NCI-H2029 (cell line): Measurements from ENCODE around the gene DPYD.

ENCODE experiments used
- DNase-seq: peaks from one replicate; lab custom pipeline; 2025; lab: John Stamatoyannopoulos, UW

DPYD gene

GRCh38 chr1:97906567-97907241 is 14.1 kb downstream of the DPYD start:
- DNase-seq = no peak

GRCh38 chr1:97905141-97905940 is 15.5 kb downstream of the DPYD start:
- DNase-seq = no peak

GRCh38 chr1:97904534-97904933 is 16.3 kb downstream of the DPYD start:
- no peak for DNase-seq

- no peak for DNase-seq
Measured at GRCh38 chr1:97903626-97904025, 17.2 kb downstream of the DPYD start.

GRCh38 chr1:97902067-97902466 is 18.8 kb downstream of the DPYD start:
- DNase-seq = no peak

GRCh38 chr1:97901017-97901658 is 19.7 kb downstream of the DPYD start:
- no peak for DNase-seq

- no peak for DNase-seq
Measured at GRCh38 chr1:97898948-97899347, 21.9 kb downstream of the DPYD start.

GRCh38 chr1:97895278-97895677 is 25.6 kb downstream of the DPYD start:
- DNase-seq = no peak

GRCh38 chr1:97893844-97894243 is 27.0 kb downstream of the DPYD start:
- no peak for DNase-seq

- DNase-seq = no peak
Measured at GRCh38 chr1:97886199-97886598, 34.6 kb downstream of the DPYD start.

GRCh38 chr1:97883823-97884222 is 37.0 kb downstream of the DPYD start:
- DNase-seq = no peak

- no peak for DNase-seq
Measured at GRCh38 chr1:97877307-97877706, 43.5 kb downstream of the DPYD start.

- DNase-seq = no peak
Measured at GRCh38 chr1:97875996-97876395, 44.8 kb downstream of the DPYD start.

GRCh38 chr1:97870589-97870988 is 50.2 kb downstream of the DPYD start:
- no peak for DNase-seq

- DNase-seq = no peak
Measured at GRCh38 chr1:97869441-97869840, 51.4 kb downstream of the DPYD start.

- no peak for DNase-seq
Measured at GRCh38 chr1:97867127-97867526, 53.7 kb downstream of the DPYD start.

- no peak for DNase-seq
Measured at GRCh38 chr1:97864615-97865014, 56.2 kb downstream of the DPYD start.

- no peak for DNase-seq
Measured at GRCh38 chr1:97853221-97853620, 67.6 kb downstream of the DPYD start.

GRCh38 chr1:97849345-97850340 is 71.2 kb downstream of the DPYD start:
- peak; percentile 14 for DNase-seq

- DNase-seq = no peak
Measured at GRCh38 chr1:97845805-97846204, 75.0 kb downstream of the DPYD start.

- no peak for DNase-seq
Measured at GRCh38 chr1:97844552-97845089, 76.2 kb downstream of the DPYD start.

GRCh38 chr1:97841338-97841737 is 79.5 kb downstream of the DPYD start:
- no peak for DNase-seq
